IMR-90 (cell line): ENCODE data around the gene NAV2. TPM values are rescaled to one million over a fixed set of nuclear protein-coding genes. Genes with fewer than 3 reads are reported as not detected.

Experiments
- ATAC-seq: fragments of 200-7000 bp; cut with Tn5 transposase; 2 replicates; pipeline ENCODE4 v1.9.1; 2020; ENCODE audit warnings: low read depth, mild to moderate bottlenecking, moderate library complexity
- BruUV-seq: library from RNA; stranded (reverse); fragments of 400-500 nt; replicated peaks from 2 replicates; lab custom pipeline; 2021; lab: Mats Ljungman, UMichigan
- CTCF ChIA-PET: fragments of 300-600 bp; formaldehyde crosslinking; extraction: SDS; loops from one replicate; lab custom pipeline; 2021; ENCODE audit warnings: antibody characterized with exemption; lab: Yijun Ruan, JAX
- POLR2A ChIA-PET: fragments of 300-600 bp; sonication (Branson Sonifier 250); formaldehyde crosslinking; loops from one replicate; lab custom pipeline; 2022; ENCODE audit warnings: antibody characterized with exemption; ENCODE audit not compliant: unreplicated experiment; lab: Charles Lee
- DNase-seq: peaks from one replicate; pipeline ENCODE4 v3.0.0; 2013
- H2AFZ ChIP-seq: replicated peaks from 2 replicates; pipeline ENCODE3; 2013; ENCODE audit warnings: low read length, mild to moderate bottlenecking; ENCODE audit not compliant: poor library complexity
- H2AK5ac ChIP-seq: 2 replicates; pipeline ENCODE4 v1.6.1; 2013; ENCODE audit warnings: low read depth, low read length, inconsistent platforms
- H2AK9ac ChIP-seq: replicated peaks from 2 replicates; pipeline ENCODE3; 2013; ENCODE audit warnings: mild to moderate bottlenecking, low read depth, low read length, moderate library complexity; ENCODE audit not compliant: poor library complexity
- H2BK120ac ChIP-seq: 2 replicates; pipeline ENCODE4 v1.6.1; 2013; ENCODE audit warnings: low read depth, low read length, inconsistent platforms
- H2BK15ac ChIP-seq: 3 replicates; pipeline ENCODE4 v1.6.1; 2013; ENCODE audit warnings: low read depth, low read length, inconsistent platforms
- H2BK20ac ChIP-seq: 2 replicates; pipeline ENCODE4 v1.6.1; 2013; ENCODE audit warnings: low read depth, mild to moderate bottlenecking, inconsistent platforms, low read length, moderate library complexity
- H2BK5ac ChIP-seq: 2 replicates; pipeline ENCODE4 v1.6.1; 2013; ENCODE audit warnings: mild to moderate bottlenecking, low read depth, low read length, inconsistent platforms; ENCODE audit not compliant: poor library complexity, severe bottlenecking
- H3K14ac ChIP-seq: replicated peaks from 2 replicates; pipeline ENCODE4 v1.6.1; 2013; ENCODE audit warnings: low read depth, low read length, inconsistent platforms
- H3K18ac ChIP-seq: 2 replicates; pipeline ENCODE4 v1.6.1; 2013; ENCODE audit warnings: low read depth, low read length, control low read depth
- H3K23ac ChIP-seq: 2 replicates; pipeline ENCODE4 v1.6.1; 2013; ENCODE audit warnings: low read depth, low read length, inconsistent platforms
- H3K27ac ChIP-seq: 2 replicates; pipeline ENCODE4 v1.5.1; 2013; ENCODE audit warnings: mild to moderate bottlenecking, control low read depth, low read length; ENCODE audit not compliant: insufficient read depth
- H3K27me3 ChIP-seq: 2 replicates; pipeline ENCODE4 v1.6.1; 2013; ENCODE audit warnings: low read length; ENCODE audit not compliant: control insufficient read depth, insufficient read depth
- H3K36me3 ChIP-seq: 2 replicates; pipeline ENCODE4 v1.6.1; 2013; ENCODE audit warnings: low read length, mixed read lengths; ENCODE audit not compliant: control insufficient read depth, insufficient read depth
- H3K4ac ChIP-seq: 2 replicates; pipeline ENCODE4 v1.6.1; 2013; ENCODE audit warnings: low read depth, low read length, inconsistent platforms
- H3K4me1 ChIP-seq: 2 replicates; pipeline ENCODE4 v1.6.1; 2013; ENCODE audit warnings: low read length, mixed read lengths; ENCODE audit not compliant: control insufficient read depth, insufficient read depth
- H3K4me2 ChIP-seq: 2 replicates; pipeline ENCODE4 v1.6.1; 2013; ENCODE audit warnings: low read depth, mild to moderate bottlenecking, control low read depth, low read length, moderate library complexity
- H3K4me3 ChIP-seq: 2 replicates; pipeline ENCODE4 v1.5.1; 2013; ENCODE audit warnings: low read depth, mild to moderate bottlenecking, control low read depth, low read length, moderate library complexity; ENCODE audit not compliant: insufficient read depth
- H3K56ac ChIP-seq: 2 replicates; pipeline ENCODE4 v1.6.1; 2013; ENCODE audit warnings: low read length, inconsistent platforms; ENCODE audit not compliant: insufficient read depth; ENCODE audit errors: extremely low read depth
- H3K79me1 ChIP-seq, 2 experiments: 2 replicates each; pipeline ENCODE4 v1.6.1; 2013; ENCODE audit warnings: low read length in 2 of 2, inconsistent platforms in 1 of 2, low read depth in 1 of 2
- H3K9ac ChIP-seq: 2 replicates; pipeline ENCODE4 v1.6.1; 2013; ENCODE audit warnings: low read depth, low read length, control low read depth
- H3K9me1 ChIP-seq: 2 replicates; pipeline ENCODE4 v1.6.1; 2013; ENCODE audit warnings: low read length, inconsistent platforms; ENCODE audit not compliant: insufficient read depth
- H3K9me3 ChIP-seq: 2 replicates; pipeline ENCODE4 v1.6.1; 2013; ENCODE audit warnings: low read length; ENCODE audit not compliant: control insufficient read depth, insufficient read depth
- H4K20me1 ChIP-seq: 2 replicates; pipeline ENCODE4 v1.6.1; 2013; ENCODE audit warnings: low read length, inconsistent platforms; ENCODE audit not compliant: insufficient read depth
- H4K5ac ChIP-seq: 2 replicates; pipeline ENCODE4 v1.6.1; 2013; ENCODE audit warnings: mild to moderate bottlenecking, low read depth, low read length, control low read depth
- H4K8ac ChIP-seq, 2 experiments: 2 replicates each; pipeline ENCODE4 v1.6.1; 2013; ENCODE audit warnings: low read depth in 2 of 2, low read length in 2 of 2, control low read depth in 1 of 2, inconsistent platforms in 1 of 2
- H4K91ac ChIP-seq: 2 replicates; pipeline ENCODE4 v1.6.1; 2013; ENCODE audit warnings: low read depth, low read length, inconsistent platforms; ENCODE audit not compliant: insufficient read depth
- BHLHE40 ChIP-seq: fragments of 150-350 bp; IDR thresholded peaks from 2 replicates; pipeline ENCODE4 v1.6.1; 2016; ENCODE audit warnings: mild to moderate bottlenecking, low read depth, low read length
- CEBPB ChIP-seq: IDR thresholded peaks from 2 replicates; pipeline ENCODE4 v1.6.1; 2012; ENCODE audit warnings: low read depth, low read length, improper control_type of control experiment
- CHD1 ChIP-seq: IDR thresholded peaks from 2 replicates; pipeline ENCODE4 v1.6.1; 2012; ENCODE audit warnings: low read depth, low read length, improper control_type of control experiment
- CTCF ChIP-seq: conservative IDR thresholded peaks from 2 replicates; pipeline ENCODE4 v1.5.1; 2012; ENCODE audit warnings: mild to moderate bottlenecking, low read depth, low read length, improper control_type of control experiment
- FOS ChIP-seq: fragments of 150-350 bp; IDR thresholded peaks from 2 replicates; pipeline ENCODE4 v1.6.1; 2016; ENCODE audit warnings: low read depth, low read length
- MAFK ChIP-seq: IDR thresholded peaks from 2 replicates; pipeline ENCODE4 v1.6.1; 2012; ENCODE audit warnings: low read depth, low read length, improper control_type of control experiment
- MAZ ChIP-seq: IDR thresholded peaks from 2 replicates; pipeline ENCODE4 v1.6.1; 2012; ENCODE audit warnings: low read depth, mild to moderate bottlenecking, low read length, improper control_type of control experiment, moderate library complexity, borderline replicate concordance
- MXI1 ChIP-seq: IDR thresholded peaks from 2 replicates; pipeline ENCODE4 v1.6.1; 2012; ENCODE audit warnings: low read depth, mild to moderate bottlenecking, low read length, moderate library complexity, borderline replicate concordance
- NFE2L2 ChIP-seq: fragments of 150-350 bp; IDR thresholded peaks from 2 replicates; pipeline ENCODE4 v1.6.1; 2016; ENCODE audit warnings: low read depth, mild to moderate bottlenecking, low read length
- POLR2A ChIP-seq: IDR thresholded peaks from 2 replicates; pipeline ENCODE4 v1.6.1; 2012; ENCODE audit warnings: mild to moderate bottlenecking, low read depth, low read length
- RAD21 ChIP-seq: IDR thresholded peaks from 2 replicates; pipeline ENCODE4 v1.6.1; 2012; ENCODE audit warnings: low read length, improper control_type of control experiment
- RFX5 ChIP-seq: IDR thresholded peaks from 2 replicates; pipeline ENCODE4 v1.8.0; 2012; ENCODE audit warnings: low read depth, mild to moderate bottlenecking, low read length, moderate library complexity
- SMC3 ChIP-seq: fragments of 150-350 bp; IDR thresholded peaks from 2 replicates; pipeline ENCODE4 v1.6.1; 2016; ENCODE audit warnings: low read depth, mild to moderate bottlenecking, antibody characterized with exemption, low read length, moderate library complexity
- WGBS, 2 experiments: methylation state at CpG; one replicate each; pipeline versions ENCODE4 v1.1.5 to v1.1.7; 2013; ENCODE audit warnings: missing lambda C conversion rate in 2 of 2; ENCODE audit not compliant: insufficient read length in 1 of 2; ENCODE audit errors: extremely low coverage in 2 of 2; 5-methylcytosine and 5-hydroxymethylcytosine counted together
- dilution Hi-C: fragments of 300-500 bp; cut with HindIII; formaldehyde crosslinking; loops from one replicate; pipeline ENCODE4 v1.14.3; 2018; ENCODE audit warnings: low sequenced_read_pairs; ENCODE audit not compliant: unreplicated experiment
- in situ Hi-C: fragments of 300-500 bp; cut with MboI; formaldehyde crosslinking; loops from 3 replicates; pipeline ENCODE4 v1.14.3; 2019; ENCODE audit warnings: low sequenced_read_pairs, inconsistent platforms, mixed read lengths
- intact Hi-C: fragments of 100-400 bp; cut with micrococcal nuclease; formaldehyde crosslinking; loops from 2 replicates; pipeline ENCODE4 v1.10.0; 2022
- polyA plus RNA-seq, 3 experiments: library from polyadenylated mRNA; depleted of rRNA; stranded (reverse); fragments of >200 nt; gene quantifications; 2 replicates each; pipeline ENCODE4 v1.2.3, GENCODE V29; 2012; ENCODE audit warnings: low replicate concordance in 1 of 3
- total RNA-seq: library from RNA; depleted of rRNA; stranded (reverse); fragments of >200 nt; gene quantifications from 2 replicates; pipeline ENCODE4 v1.2.3, GENCODE V29; 2012
- TF ChIP-seq, protein P1 (sequence below): fragments of 150-350 bp; IDR thresholded peaks from 2 replicates; pipeline ENCODE4 v1.6.1; 2016; ENCODE audit warnings: low read depth, mild to moderate bottlenecking, low read length, moderate library complexity, borderline replicate concordance
- TF ChIP-seq, protein P2 (sequence below): fragments of 150-350 bp; IDR thresholded peaks from 2 replicates; pipeline ENCODE4 v1.6.1; 2017; ENCODE audit warnings: mild to moderate bottlenecking, antibody characterized with exemption, low read length, low read depth

Gene NAV2
- total and polyA plus RNA-seq, 2 of the 4 experiments (the other 2 are of a cell fraction), result 4.5 to 12.6 TPM

GRCh38 chr11:19715373-19715772, 2.7 kb downstream of the NAV2 start:
- Histone ChIP-seq H2AK9ac (peak overlapping the region; percentile 90), H3K4me3 (peak overlapping the region; percentile 50; the same call in 1 of the 2 replicates), H3K9me3 (no peaks in the 10 kb centered on the region), H3K36me3 (no peaks in the 10 kb centered on the region), H3K27ac (peak overlapping the region; percentile 64), H4K91ac (peak overlapping the region; percentile 88), H4K5ac (peak overlapping the region; percentile 31; the same call in 1 of the 2 replicates), H2BK120ac (peak overlapping the region; percentile 91), H3K4me1 (peaks cover 25% of the 10 kb centered on the region), H3K18ac (peak overlapping the region; percentile 64), H3K9me1 (peaks cover 14% of the 10 kb centered on the region), H3K4me2 (peak overlapping the region; percentile 86), H2AFZ (peak overlapping the region; percentile 88), H3K27me3 (no peaks in the 10 kb centered on the region), H3K4ac (peak overlapping the region; percentile 95), H3K14ac (peak overlapping the region; percentile 84), H3K56ac (peak overlapping the region; percentile 60), H2BK15ac (peak overlapping the region; percentile 35; the same call in 2 of the 3 replicates), H2BK20ac (peak overlapping the region; percentile 86), H3K9ac (peak overlapping the region; percentile 35), H4K8ac (peak overlapping the region; percentile 59 to 77), H2AK5ac (peak overlapping the region; percentile 69), H3K23ac (peak overlapping the region; percentile 86; the same call in 1 of the 2 replicates), H4K20me1 (peaks cover 10% of the 10 kb centered on the region; the same call in 1 of the 2 replicates), H3K79me1 (peaks cover 44 to 73% of the 10 kb centered on the region in 2 experiments), H2BK5ac (peak overlapping the region; percentile 86)
- DNase-seq (peak; percentile 98), ATAC-seq (peak; percentile 15)
- in situ Hi-C loops (no loop called here), dilution Hi-C loops (no loop called here), intact Hi-C loops (no loop called here)
- BruUV-seq, result no TSS peak
- WGBS, 2 experiments, result 0% methylated on average over 1 of the region's 6 CpGs; no CpG with 5 or more reads in 1 of the 2 experiments
- ChIA-PET CTCF (interaction anchor here (1.5 kb wide), 1 partner anchor 151 kb away, joined by 4 read pairs; no protein-coding TSS in a partner anchor), POLR2A (no interaction called here)
- TF ChIP-seq MAZ, result peak; percentile 26; the same call in 1 of the 2 replicates
- TF ChIP-seq RFX5, result no peak
- TF ChIP-seq CEBPB, result 0 out of 2 replicates have a peak, but pooled peaks have one; percentile 10
- peak; percentile 88 for TF ChIP-seq FOS
- no peak for TF ChIP-seq RAD21
- peak; percentile 28; the same call in 1 of the 2 replicates for TF ChIP-seq BHLHE40
- TF ChIP-seq, protein P1, sequence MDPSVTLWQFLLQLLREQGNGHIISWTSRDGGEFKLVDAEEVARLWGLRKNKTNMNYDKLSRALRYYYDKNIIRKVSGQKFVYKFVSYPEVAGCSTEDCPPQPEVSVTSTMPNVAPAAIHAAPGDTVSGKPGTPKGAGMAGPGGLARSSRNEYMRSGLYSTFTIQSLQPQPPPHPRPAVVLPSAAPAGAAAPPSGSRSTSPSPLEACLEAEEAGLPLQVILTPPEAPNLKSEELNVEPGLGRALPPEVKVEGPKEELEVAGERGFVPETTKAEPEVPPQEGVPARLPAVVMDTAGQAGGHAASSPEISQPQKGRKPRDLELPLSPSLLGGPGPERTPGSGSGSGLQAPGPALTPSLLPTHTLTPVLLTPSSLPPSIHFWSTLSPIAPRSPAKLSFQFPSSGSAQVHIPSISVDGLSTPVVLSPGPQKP, result no peak
- no peak for TF ChIP-seq CHD1
- no peak for TF ChIP-seq SMC3
- no peak for TF ChIP-seq CTCF
- TF ChIP-seq, protein P2, sequence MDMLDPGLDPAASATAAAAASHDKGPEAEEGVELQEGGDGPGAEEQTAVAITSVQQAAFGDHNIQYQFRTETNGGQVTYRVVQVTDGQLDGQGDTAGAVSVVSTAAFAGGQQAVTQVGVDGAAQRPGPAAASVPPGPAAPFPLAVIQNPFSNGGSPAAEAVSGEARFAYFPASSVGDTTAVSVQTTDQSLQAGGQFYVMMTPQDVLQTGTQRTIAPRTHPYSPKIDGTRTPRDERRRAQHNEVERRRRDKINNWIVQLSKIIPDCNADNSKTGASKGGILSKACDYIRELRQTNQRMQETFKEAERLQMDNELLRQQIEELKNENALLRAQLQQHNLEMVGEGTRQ, result no peak
- peak; percentile 43; the same call in 1 of the 2 replicates for TF ChIP-seq POLR2A
- no peak for TF ChIP-seq MXI1
- no peak for TF ChIP-seq NFE2L2
- no peak for TF ChIP-seq MAFK
